ENCODE data around the gene PWWP2A. TPM values are rescaled to one million over a fixed set of nuclear protein-coding genes. Genes with fewer than 3 reads are reported as not detected.

Gene PWWP2A
- total and polyA plus RNA-seq, 10 of the 15 experiments (the other 5 are each of a cell fraction or from before 2014, with no cell fraction given) = 5.7 to 26.1 (median 17.7) TPM

DNA sequence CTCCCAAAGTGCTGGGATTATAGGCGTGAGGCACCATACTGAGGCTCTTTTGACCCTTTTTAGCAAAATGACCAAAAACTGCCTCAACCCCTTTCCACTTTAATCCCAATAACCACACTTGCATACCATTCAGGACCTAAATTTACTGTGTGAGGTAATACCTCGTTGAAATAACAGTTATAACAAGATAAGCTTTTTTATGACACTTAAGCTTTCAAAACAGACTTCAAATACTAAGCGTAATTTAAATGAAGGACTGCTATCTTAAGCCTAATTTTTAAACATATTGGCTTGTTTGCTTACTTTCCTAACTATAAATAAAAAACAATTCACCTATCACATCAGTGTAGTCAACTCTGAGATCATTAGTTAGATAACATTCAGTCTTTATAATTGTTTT is 37.8 kb downstream of the PWWP2A start:
- no peaks in the 10 kb centered on the region for H3K79me2 ChIP-seq (ENCODE audit: control insufficient read depth, insufficient read depth, low read length)
- H3K9me3 ChIP-seq (replicated peaks; ENCODE audit: control insufficient read depth, insufficient read depth, low read length) = no peaks in the 10 kb centered on the region
- no peak overlapping the region for H3K9ac ChIP-seq (ENCODE audit: control insufficient read depth, insufficient read depth, low read length)
- no peak for ATAC-seq
- H3K4me1 ChIP-seq (ENCODE audit: control insufficient read depth, insufficient read depth, low read length) = no peaks in the 10 kb centered on the region
- H3K4me3 ChIP-seq = no peak overlapping the region
- in situ Hi-C loops (cut with MboI) = no loop called here
- ChIA-PET RAD21 (ENCODE audit: unreplicated experiment) (interaction anchor here (0.6 to 2.7 kb wide), 20 partner anchors 9 to 316 kb away, joined by 3 to 37 read pairs (median 4); no protein-coding TSS in a partner anchor), CTCF (interaction anchor here (0.6 to 3.3 kb wide), 29 partner anchors 10 to 313 kb away, joined by 3 to 54 read pairs (median 6); no protein-coding TSS in a partner anchor), SMC1A (ENCODE audit: uncharacterized antibody, unreplicated experiment) (interaction anchor here (0.7 to 2.9 kb wide), 19 partner anchors 8 to 309 kb away, joined by 3 to 41 read pairs (median 4); no protein-coding TSS in a partner anchor), POLR2A (no interaction called here)
- no peaks in the 10 kb centered on the region for H4K20me1 ChIP-seq (ENCODE audit: control insufficient read depth, insufficient read depth)
- no peak for DNase-seq (ENCODE audit: low read depth, low spot score)
- no peak overlapping the region for H3K27ac ChIP-seq (ENCODE audit: control insufficient read depth, insufficient read depth)
- H2AFZ ChIP-seq (ENCODE audit: control insufficient read depth, low read depth, low read length) = no peak overlapping the region
- no peak for FAIRE-seq
- intact Hi-C loops (cut with micrococcal nuclease; ENCODE audit: unreplicated experiment) = loop anchor here (1.0 to 5.0 kb wide), 3 partner anchors 117 to 311 kb away; no protein-coding TSS in a partner anchor
- 61% methylated on average over 3 of the region's 3 CpGs for WGBS (ENCODE audit: insufficient coverage, insufficient replicate concordance, low lambda C conversion rate, missing lambda C conversion rate)
- H3K4me2 ChIP-seq (ENCODE audit: control insufficient read depth, insufficient read depth) = no peak overlapping the region
- no peaks in the 10 kb centered on the region; a peak in 1 of 4 replicates for H3K36me3 ChIP-seq (ENCODE audit: control insufficient read depth in 2 of 2, insufficient read depth in 2 of 2, low read length in 1 of 2)
- BruUV-seq (replicated peaks) = no TSS peak
- no peaks in the 10 kb centered on the region for H3K27me3 ChIP-seq (replicated peaks in 1 of 2; ENCODE audit: control insufficient read depth in 2 of 2, insufficient read depth in 2 of 2, low read length in 1 of 2)
- TF ChIP-seq, protein P1, sequence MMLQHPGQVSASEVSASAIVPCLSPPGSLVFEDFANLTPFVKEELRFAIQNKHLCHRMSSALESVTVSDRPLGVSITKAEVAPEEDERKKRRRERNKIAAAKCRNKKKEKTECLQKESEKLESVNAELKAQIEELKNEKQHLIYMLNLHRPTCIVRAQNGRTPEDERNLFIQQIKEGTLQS (IDR thresholded peaks at IDR 0.05; ENCODE audit: borderline replicate concordance, extremely low read depth, low read depth, low read length) = no peak
- TF ChIP-seq, protein P2, sequence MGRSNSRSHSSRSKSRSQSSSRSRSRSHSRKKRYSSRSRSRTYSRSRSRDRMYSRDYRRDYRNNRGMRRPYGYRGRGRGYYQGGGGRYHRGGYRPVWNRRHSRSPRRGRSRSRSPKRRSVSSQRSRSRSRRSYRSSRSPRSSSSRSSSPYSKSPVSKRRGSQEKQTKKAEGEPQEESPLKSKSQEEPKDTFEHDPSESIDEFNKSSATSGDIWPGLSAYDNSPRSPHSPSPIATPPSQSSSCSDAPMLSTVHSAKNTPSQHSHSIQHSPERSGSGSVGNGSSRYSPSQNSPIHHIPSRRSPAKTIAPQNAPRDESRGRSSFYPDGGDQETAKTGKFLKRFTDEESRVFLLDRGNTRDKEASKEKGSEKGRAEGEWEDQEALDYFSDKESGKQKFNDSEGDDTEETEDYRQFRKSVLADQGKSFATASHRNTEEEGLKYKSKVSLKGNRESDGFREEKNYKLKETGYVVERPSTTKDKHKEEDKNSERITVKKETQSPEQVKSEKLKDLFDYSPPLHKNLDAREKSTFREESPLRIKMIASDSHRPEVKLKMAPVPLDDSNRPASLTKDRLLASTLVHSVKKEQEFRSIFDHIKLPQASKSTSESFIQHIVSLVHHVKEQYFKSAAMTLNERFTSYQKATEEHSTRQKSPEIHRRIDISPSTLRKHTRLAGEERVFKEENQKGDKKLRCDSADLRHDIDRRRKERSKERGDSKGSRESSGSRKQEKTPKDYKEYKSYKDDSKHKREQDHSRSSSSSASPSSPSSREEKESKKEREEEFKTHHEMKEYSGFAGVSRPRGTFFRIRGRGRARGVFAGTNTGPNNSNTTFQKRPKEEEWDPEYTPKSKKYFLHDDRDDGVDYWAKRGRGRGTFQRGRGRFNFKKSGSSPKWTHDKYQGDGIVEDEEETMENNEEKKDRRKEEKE (IDR thresholded peaks at IDR 0.05) = no peak
- TF ChIP-seq CREB1 (IDR thresholded peaks at IDR 0.05; ENCODE audit: low read depth) (no peak), KAT2A (conservative IDR thresholded peaks at IDR 0.05; ENCODE audit: control insufficient read depth, low read depth, low read length) (no peak), IKZF2 (IDR thresholded peaks at IDR 0.05) (no peak), RB1 (IDR thresholded peaks at IDR 0.05; ENCODE audit: borderline replicate concordance) (no peak), SMC3 (IDR thresholded peaks at IDR 0.05; ENCODE audit: borderline replicate concordance, low read length) (no peak)
- TF ChIP-seq, protein P3, sequence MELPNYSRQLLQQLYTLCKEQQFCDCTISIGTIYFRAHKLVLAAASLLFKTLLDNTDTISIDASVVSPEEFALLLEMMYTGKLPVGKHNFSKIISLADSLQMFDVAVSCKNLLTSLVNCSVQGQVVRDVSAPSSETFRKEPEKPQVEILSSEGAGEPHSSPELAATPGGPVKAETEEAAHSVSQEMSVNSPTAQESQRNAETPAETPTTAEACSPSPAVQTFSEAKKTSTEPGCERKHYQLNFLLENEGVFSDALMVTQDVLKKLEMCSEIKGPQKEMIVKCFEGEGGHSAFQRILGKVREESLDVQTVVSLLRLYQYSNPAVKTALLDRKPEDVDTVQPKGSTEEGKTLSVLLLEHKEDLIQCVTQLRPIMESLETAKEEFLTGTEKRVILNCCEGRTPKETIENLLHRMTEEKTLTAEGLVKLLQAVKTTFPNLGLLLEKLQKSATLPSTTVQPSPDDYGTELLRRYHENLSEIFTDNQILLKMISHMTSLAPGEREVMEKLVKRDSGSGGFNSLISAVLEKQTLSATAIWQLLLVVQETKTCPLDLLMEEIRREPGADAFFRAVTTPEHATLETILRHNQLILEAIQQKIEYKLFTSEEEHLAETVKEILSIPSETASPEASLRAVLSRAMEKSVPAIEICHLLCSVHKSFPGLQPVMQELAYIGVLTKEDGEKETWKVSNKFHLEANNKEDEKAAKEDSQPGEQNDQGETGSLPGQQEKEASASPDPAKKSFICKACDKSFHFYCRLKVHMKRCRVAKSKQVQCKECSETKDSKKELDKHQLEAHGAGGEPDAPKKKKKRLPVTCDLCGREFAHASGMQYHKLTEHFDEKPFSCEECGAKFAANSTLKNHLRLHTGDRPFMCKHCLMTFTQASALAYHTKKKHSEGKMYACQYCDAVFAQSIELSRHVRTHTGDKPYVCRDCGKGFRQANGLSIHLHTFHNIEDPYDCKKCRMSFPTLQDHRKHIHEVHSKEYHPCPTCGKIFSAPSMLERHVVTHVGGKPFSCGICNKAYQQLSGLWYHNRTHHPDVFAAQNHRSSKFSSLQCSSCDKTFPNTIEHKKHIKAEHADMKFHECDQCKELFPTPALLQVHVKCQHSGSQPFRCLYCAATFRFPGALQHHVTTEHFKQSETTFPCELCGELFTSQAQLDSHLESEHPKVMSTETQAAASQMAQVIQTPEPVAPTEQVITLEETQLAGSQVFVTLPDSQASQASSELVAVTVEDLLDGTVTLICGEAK (IDR thresholded peaks at IDR 0.05; ENCODE audit: borderline replicate concordance) = no peak
- TF ChIP-seq, protein P4, sequence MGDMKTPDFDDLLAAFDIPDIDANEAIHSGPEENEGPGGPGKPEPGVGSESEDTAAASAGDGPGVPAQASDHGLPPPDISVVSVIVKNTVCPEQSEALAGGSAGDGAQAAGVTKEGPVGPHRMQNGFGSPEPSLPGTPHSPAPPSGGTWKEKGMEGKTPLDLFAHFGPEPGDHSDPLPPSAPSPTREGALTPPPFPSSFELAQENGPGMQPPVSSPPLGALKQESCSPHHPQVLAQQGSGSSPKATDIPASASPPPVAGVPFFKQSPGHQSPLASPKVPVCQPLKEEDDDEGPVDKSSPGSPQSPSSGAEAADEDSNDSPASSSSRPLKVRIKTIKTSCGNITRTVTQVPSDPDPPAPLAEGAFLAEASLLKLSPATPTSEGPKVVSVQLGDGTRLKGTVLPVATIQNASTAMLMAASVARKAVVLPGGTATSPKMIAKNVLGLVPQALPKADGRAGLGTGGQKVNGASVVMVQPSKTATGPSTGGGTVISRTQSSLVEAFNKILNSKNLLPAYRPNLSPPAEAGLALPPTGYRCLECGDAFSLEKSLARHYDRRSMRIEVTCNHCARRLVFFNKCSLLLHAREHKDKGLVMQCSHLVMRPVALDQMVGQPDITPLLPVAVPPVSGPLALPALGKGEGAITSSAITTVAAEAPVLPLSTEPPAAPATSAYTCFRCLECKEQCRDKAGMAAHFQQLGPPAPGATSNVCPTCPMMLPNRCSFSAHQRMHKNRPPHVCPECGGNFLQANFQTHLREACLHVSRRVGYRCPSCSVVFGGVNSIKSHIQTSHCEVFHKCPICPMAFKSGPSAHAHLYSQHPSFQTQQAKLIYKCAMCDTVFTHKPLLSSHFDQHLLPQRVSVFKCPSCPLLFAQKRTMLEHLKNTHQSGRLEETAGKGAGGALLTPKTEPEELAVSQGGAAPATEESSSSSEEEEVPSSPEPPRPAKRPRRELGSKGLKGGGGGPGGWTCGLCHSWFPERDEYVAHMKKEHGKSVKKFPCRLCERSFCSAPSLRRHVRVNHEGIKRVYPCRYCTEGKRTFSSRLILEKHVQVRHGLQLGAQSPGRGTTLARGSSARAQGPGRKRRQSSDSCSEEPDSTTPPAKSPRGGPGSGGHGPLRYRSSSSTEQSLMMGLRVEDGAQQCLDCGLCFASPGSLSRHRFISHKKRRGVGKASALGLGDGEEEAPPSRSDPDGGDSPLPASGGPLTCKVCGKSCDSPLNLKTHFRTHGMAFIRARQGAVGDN (IDR thresholded peaks at IDR 0.05) = no peak
- TF ChIP-seq, protein P5, sequence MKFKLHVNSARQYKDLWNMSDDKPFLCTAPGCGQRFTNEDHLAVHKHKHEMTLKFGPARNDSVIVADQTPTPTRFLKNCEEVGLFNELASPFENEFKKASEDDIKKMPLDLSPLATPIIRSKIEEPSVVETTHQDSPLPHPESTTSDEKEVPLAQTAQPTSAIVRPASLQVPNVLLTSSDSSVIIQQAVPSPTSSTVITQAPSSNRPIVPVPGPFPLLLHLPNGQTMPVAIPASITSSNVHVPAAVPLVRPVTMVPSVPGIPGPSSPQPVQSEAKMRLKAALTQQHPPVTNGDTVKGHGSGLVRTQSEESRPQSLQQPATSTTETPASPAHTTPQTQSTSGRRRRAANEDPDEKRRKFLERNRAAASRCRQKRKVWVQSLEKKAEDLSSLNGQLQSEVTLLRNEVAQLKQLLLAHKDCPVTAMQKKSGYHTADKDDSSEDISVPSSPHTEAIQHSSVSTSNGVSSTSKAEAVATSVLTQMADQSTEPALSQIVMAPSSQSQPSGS (IDR thresholded peaks at IDR 0.05; ENCODE audit: low read length) = no peak

All from GM12878 (cell line).